Endothelial cell of umbilical vein (primary cell): ENCODE measurements around the gene CPNE6. TPM values are rescaled to one million over a fixed set of nuclear protein-coding genes. Genes with fewer than 3 reads are reported as not detected.

Source experiments
- BruUV-seq: library from RNA; stranded (reverse); fragments of 400-500 nt; replicated peaks from 2 replicates; lab custom pipeline; 2021; lab: Mats Ljungman, UMichigan
- CTCF ChIA-PET: fragments of 300-600, 350-600 bp; sonication (Branson Sonifier 250); formaldehyde crosslinking; loops from one replicate; lab custom pipeline; 2021; ENCODE audit warnings: antibody characterized with exemption, inconsistent platforms; lab: Charles Lee
- POLR2A ChIA-PET: fragments of 300-600, 350-600 bp; sonication (Branson Sonifier 250); formaldehyde crosslinking; loops from one replicate; lab custom pipeline; 2021; ENCODE audit warnings: antibody characterized with exemption, inconsistent platforms; lab: Charles Lee
- DNase-seq: peaks from one replicate; pipeline ENCODE4 v3.0.0-alpha.2; 2011; ENCODE audit warnings: low read depth, low spot score
- FAIRE-seq: peaks from 2 replicates; lab custom pipeline; 2011; peaks lifted over from hg19 to GRCh38; lab: Jason Lieb, UNC
- H2AFZ ChIP-seq: 2 replicates; pipeline ENCODE4 v1.6.0; 2012; ENCODE audit warnings: low read depth, low read length, control low read depth, inconsistent platforms
- H3K27ac ChIP-seq: 2 replicates; pipeline ENCODE4 v1.5.1; 2011; ENCODE audit warnings: low read depth, mild to moderate bottlenecking, control low read depth, low read length, moderate library complexity; ENCODE audit not compliant: insufficient read depth
- H3K27me3 ChIP-seq, 2 experiments: 2 replicates each; pipeline versions ENCODE4 v1.6.0 to v1.6.1; 2011; ENCODE audit warnings: low read length in 2 of 2, mixed read lengths in 1 of 2; ENCODE audit not compliant: control insufficient read depth in 2 of 2, insufficient read depth in 2 of 2
- H3K36me3 ChIP-seq, 2 experiments: 2 replicates in 1 of 2; 3 replicates in 1 of 2; pipeline ENCODE4 v1.5.1; 2011; ENCODE audit warnings: low read length in 2 of 2, mild to moderate bottlenecking in 1 of 2, moderate library complexity in 1 of 2; ENCODE audit not compliant: control insufficient read depth in 2 of 2, insufficient read depth in 2 of 2; ENCODE audit errors: extremely low read depth in 1 of 2
- H3K4me1 ChIP-seq: 3 replicates; pipeline ENCODE4 v1.5.1; 2011; ENCODE audit warnings: mild to moderate bottlenecking, low read length; ENCODE audit not compliant: control insufficient read depth, insufficient read depth; ENCODE audit errors: extremely low read depth
- H3K4me2 ChIP-seq: 2 replicates; pipeline ENCODE4 v1.6.1; 2011; ENCODE audit warnings: low read length, control low read depth, mixed read lengths; ENCODE audit not compliant: insufficient read depth
- H3K4me3 ChIP-seq, 3 experiments: fragments of 200-600 bp in 1 of 3; sonication (generic), shearing (Covaris generic) in 1 of 3; replicated peaks in 1 of 3; 2 replicates each; pipeline ENCODE4 v1.5.1; 2011 to 2016; ENCODE audit warnings: control low read depth in 3 of 3, low read length in 3 of 3, mild to moderate bottlenecking in 2 of 3, inconsistent platforms in 1 of 3, low read depth in 1 of 3, moderate library complexity in 1 of 3; ENCODE audit not compliant: insufficient read depth in 1 of 3
- H3K79me2 ChIP-seq: 2 replicates; pipeline ENCODE4 v1.6.0; 2012; ENCODE audit warnings: low read length, inconsistent platforms; ENCODE audit not compliant: control insufficient read depth, insufficient read depth
- H3K9ac ChIP-seq: replicated peaks from 2 replicates; pipeline ENCODE3; 2011; ENCODE audit warnings: low read length, control low read depth; ENCODE audit not compliant: insufficient read depth; ENCODE audit errors: extremely low read depth
- H3K9me1 ChIP-seq: replicated peaks from 3 replicates; pipeline ENCODE4 v1.6.0; 2011; ENCODE audit warnings: mild to moderate bottlenecking, low read length; ENCODE audit not compliant: control insufficient read depth, insufficient read depth; ENCODE audit errors: extremely low read depth
- H3K9me3 ChIP-seq: replicated peaks from 2 replicates; pipeline ENCODE4 v1.5.1; 2012; ENCODE audit warnings: low read length, inconsistent platforms; ENCODE audit not compliant: control insufficient read depth, insufficient read depth
- H4K20me1 ChIP-seq: replicated peaks from 2 replicates; pipeline ENCODE3; 2011; ENCODE audit warnings: mild to moderate bottlenecking, low read length; ENCODE audit not compliant: control insufficient read depth, insufficient read depth; ENCODE audit errors: extremely low read depth
- CTCF ChIP-seq, 2 donors: IDR thresholded peaks; 1 replicate in 1 of 2; 2 replicates in 1 of 2; pipeline ENCODE4 v1.5.1; 2011; ENCODE audit warnings: low read length in 2 of 2, mild to moderate bottlenecking in 2 of 2, moderate library complexity in 2 of 2, control low read depth in 1 of 2, inconsistent platforms in 1 of 2, low read depth in 1 of 2; ENCODE audit not compliant: insufficient read depth in 1 of 2; ENCODE audit errors: extremely low read depth in 1 of 2
- EZH2 ChIP-seq: IDR thresholded peaks from 2 replicates; pipeline ENCODE4 v1.6.1; 2012; ENCODE audit warnings: borderline replicate concordance, low read depth, mild to moderate bottlenecking, moderate library complexity, low read length, inconsistent platforms; ENCODE audit not compliant: severe bottlenecking
- FOS ChIP-seq: IDR thresholded peaks from 2 replicates; pipeline ENCODE4 v1.6.1; 2011; ENCODE audit warnings: mild to moderate bottlenecking, low read length, moderate library complexity, borderline replicate concordance; ENCODE audit not compliant: insufficient read depth
- GATA2 ChIP-seq: IDR thresholded peaks from 2 replicates; pipeline ENCODE4 v1.7.0; 2011; ENCODE audit warnings: low read depth, mild to moderate bottlenecking, moderate library complexity, mixed read lengths, low read length; ENCODE audit not compliant: insufficient read length, insufficient read depth
- JUN ChIP-seq: IDR thresholded peaks from 2 replicates; pipeline ENCODE4 v1.6.1; 2011; ENCODE audit warnings: borderline replicate concordance, low read depth; ENCODE audit not compliant: insufficient read length, insufficient read depth
- MAX ChIP-seq: IDR thresholded peaks from 2 replicates; pipeline ENCODE4 v1.6.1; 2011; ENCODE audit not compliant: insufficient read depth, insufficient read length
- MYC ChIP-seq: IDR thresholded peaks from one replicate; pipeline ENCODE4 v1.6.1; 2011; ENCODE audit warnings: mild to moderate bottlenecking, low read depth, low read length
- POLR2A ChIP-seq: IDR thresholded peaks from 2 replicates; pipeline ENCODE4 v1.6.1; 2012; ENCODE audit warnings: low read depth, mild to moderate bottlenecking, control low read depth, low read length
- POLR2AphosphoS5 ChIP-seq: IDR thresholded peaks from 2 replicates; pipeline ENCODE4 v1.6.1; 2012; ENCODE audit warnings: low read depth, mild to moderate bottlenecking, control low read depth, low read length, moderate library complexity; ENCODE audit not compliant: insufficient read depth
- dilution Hi-C: fragments of 300-500 bp; cut with MboI; formaldehyde crosslinking; loops from one replicate; pipeline ENCODE4 v1.15.0; 2019; ENCODE audit warnings: low sequenced_read_pairs; ENCODE audit not compliant: extremely low pct_ligation_motif_present
- intact Hi-C: fragments of 100-400 bp; cut with micrococcal nuclease; formaldehyde crosslinking; loops from one replicate; pipeline ENCODE4 v1.10.0; 2022
- polyA plus RNA-seq, 4 experiments: library from polyadenylated mRNA; depleted of rRNA in 3 of 4; stranded (reverse) in 3 of 4; unstranded in 1 of 4; fragments of >200 nt; gene quantifications; 2 replicates each; pipeline versions ENCODE4 v1.2.1 to v1.2.3, GENCODE V29; 2011 to 2012; ENCODE audit warnings: missing spikeins in 1 of 4
- total RNA-seq: library from RNA; stranded (reverse); gene quantifications from 2 replicates; pipeline ENCODE4 v1.2.3, GENCODE V29; 2021

The CPNE6 gene
- total and polyA plus RNA-seq, 2 donors (not counting 3 experiments of a cell fraction or from before 2014, with no cell fraction given): not detected

- Histone ChIP-seq H3K27ac (no peak overlapping the region), H3K79me2 (no peaks in the 10 kb centered on the region), H3K9me1 (no peaks in the 10 kb centered on the region), H3K9me3 (no peaks in the 10 kb centered on the region), H4K20me1 (no peaks in the 10 kb centered on the region), H3K9ac (no peak overlapping the region), H3K4me1 (no peaks in the 10 kb centered on the region), H3K36me3 (peaks cover 11 to 38% of the 10 kb centered on the region in 2 experiments), H3K4me3 (no peak overlapping the region), H3K27me3 (no peaks in the 10 kb centered on the region), H3K4me2 (no peak overlapping the region), H2AFZ (no peak overlapping the region)
- CTCF ChIA-PET: no interaction called here
- POLR2A ChIA-PET: no interaction called here
- BruUV-seq: no TSS peak
- DNase-seq (no peak), FAIRE-seq (no peak)
- dilution Hi-C loops (no loop called here), intact Hi-C loops (no loop called here)
- TF ChIP-seq GATA2 (no peak), FOS (no peak), MYC (no peak), EZH2 (no peak), MAX (no peak), POLR2A (no peak), CTCF (IDR thresholded peaks at IDR 0.05; ENCODE audit: extremely low read depth in 1 of 2, insufficient read depth in 1 of 2, low read depth in 1 of 2, low read length in 2 of 2) (no peak), JUN (no peak), POLR2AphosphoS5 (no peak)
Observed at GRCh38 chr14:24121210-24121609, 49.8 kb downstream of the CPNE6 start.
